Stimulated activated CD4-positive, alpha-beta T cell treated with anti-CD3 and anti-CD28 coated beads, Interleukin-1b, Interleukin-23, amount 100 ng/mL, for 24 hours (primary cell): ENCODE measurements around the gene COL4A1.

ENCODE experiments used
- DNase-seq, 4 experiments: peaks; one replicate each; pipeline ENCODE4 v3.0.0-alpha.2; 2020; ENCODE audit warnings: low read depth in 4 of 4, low spot score in 1 of 4

The COL4A1 gene

DNA sequence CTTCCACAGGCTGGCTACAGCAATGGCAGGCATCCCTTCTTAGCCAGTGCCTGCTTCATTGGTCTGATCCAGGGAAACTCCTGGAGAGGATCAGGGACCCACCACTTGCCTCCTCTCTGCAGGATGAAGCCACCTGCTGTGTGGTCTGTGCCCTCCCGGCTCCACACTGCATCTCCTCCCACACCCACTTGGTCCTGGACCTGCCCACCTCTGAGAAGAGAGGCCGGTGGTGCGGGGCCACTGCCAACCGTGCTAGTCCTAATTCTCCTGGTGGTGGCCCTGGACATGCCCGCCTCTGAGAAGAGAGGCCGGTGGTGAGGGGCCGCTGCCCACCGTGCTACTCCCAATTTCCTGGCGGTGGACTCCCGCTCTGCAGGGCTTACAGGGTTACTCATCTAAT lies 98.8 kb downstream of the COL4A1 start:
- no peak for DNase-seq

- DNase-seq, result no peak
These were observed 100.0 kb downstream of the COL4A1 start for GRCh38 chr13:110206996-110207395.

DNA sequence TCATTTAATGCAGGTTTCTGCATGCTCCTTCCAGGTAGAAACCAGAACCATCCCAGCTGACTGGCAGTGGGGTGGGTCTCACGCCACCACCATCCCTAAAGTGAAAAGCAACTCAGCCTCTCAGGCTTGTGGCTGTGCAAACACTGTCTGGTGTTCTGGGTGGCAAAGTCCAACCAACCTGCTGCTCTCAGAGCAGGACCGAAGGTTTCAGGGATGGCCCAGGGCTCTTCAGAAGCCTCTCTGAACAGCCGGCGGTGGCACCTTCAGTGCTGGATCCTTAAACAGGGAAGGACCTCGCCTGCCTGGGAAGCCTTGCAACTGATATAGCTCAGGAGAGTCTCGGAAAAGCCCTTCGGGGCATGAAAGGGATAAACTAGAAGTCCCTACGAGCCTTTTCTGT lies 100.8 kb downstream of the COL4A1 start:
- DNase-seq, result no peak

- DNase-seq, result no peak
These were observed 105.8 kb downstream of the COL4A1 start for GRCh38 chr13:110201114-110201513.

DNA sequence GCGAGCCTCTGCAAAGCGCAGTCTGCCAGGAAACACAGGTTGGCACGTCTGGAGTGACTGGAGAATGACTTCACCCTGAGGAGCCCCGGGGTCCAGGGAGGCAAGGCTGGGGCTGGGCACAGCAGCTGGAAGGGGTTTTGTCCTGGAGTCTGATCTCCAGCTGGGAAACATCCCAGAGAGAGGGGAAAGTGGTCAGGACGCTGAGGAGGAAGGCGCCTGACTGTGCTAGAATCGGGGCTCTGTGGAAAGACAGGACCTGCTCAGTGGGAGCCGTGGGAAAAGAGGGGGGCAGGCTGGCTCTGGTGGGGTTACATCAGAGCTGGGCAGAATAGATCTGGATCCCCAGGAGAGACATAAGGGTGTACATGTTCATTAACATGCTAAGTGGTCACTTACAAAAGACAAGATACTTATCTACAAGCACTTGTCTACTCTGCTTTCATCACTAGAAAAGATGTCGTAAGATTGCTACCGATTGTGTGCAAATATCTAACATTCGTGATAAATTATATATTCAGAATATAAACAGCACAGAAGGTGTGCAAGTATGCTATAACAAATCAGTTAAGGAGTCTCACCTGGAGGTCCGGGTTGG lies 106.6 kb downstream of the COL4A1 start:
- DNase-seq, result no peak

DNA sequence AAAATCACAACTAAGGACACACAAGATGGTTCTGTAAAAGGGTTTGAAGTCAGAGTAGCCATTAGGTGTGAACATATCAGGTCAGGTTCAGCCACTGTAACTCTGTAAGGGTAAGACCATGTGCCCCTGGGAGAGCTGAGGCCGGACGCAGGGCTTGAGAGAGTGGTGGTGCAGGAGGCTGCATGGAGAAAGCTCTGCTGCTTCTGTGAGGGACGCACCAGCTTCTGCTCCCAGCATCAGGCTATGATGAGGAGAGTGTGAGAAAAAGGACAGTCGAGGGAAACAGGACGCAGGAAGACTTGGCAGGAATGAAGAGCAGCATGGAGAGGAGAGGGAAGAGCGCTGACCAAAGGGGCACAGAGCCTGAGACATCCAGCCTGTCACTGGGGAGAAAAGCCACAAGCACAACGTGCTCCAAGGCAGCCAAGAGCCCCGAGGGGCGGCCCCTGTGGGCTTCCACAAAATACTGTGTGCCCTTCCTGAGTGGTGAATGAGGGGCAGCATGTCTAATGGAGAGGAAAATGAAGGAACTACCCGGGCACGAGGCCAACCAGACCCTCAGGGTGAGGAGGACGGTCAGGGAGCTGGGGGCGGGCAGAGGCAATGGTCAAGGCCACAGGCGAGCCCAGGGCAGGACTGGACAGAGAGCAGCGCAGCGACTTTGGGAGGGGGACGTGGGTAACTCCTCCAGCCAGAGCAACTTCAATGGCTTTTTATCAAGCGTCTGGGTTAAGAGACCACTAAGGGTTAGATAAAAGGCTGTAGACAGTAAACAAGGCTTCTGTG lies 107.7 kb downstream of the COL4A1 start:
- no peak for DNase-seq

DNA sequence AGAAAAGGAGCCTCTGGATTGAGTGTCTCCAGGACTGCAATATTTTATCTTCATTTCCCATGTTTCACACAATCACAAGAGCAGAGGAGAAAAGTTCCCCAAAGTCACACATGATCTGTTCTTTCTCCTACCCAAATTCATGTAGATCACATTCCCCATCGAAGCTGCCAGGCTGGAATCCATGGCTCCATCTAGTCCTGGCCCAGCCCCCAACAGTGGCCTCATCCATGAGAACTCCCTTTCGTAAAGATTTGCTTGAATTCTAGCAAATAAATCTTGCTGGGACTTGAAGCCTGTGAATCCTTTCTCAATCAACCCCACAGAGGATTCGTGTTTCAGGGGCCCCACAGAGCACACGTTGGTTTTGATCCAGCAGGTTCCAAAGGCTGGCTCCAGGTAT lies 109.5 kb downstream of the COL4A1 start:
- DNase-seq, result no peak

GRCh38 chr13:110197026-110197425 lies 109.9 kb downstream of the COL4A1 start:
- DNase-seq, result no peak

DNA sequence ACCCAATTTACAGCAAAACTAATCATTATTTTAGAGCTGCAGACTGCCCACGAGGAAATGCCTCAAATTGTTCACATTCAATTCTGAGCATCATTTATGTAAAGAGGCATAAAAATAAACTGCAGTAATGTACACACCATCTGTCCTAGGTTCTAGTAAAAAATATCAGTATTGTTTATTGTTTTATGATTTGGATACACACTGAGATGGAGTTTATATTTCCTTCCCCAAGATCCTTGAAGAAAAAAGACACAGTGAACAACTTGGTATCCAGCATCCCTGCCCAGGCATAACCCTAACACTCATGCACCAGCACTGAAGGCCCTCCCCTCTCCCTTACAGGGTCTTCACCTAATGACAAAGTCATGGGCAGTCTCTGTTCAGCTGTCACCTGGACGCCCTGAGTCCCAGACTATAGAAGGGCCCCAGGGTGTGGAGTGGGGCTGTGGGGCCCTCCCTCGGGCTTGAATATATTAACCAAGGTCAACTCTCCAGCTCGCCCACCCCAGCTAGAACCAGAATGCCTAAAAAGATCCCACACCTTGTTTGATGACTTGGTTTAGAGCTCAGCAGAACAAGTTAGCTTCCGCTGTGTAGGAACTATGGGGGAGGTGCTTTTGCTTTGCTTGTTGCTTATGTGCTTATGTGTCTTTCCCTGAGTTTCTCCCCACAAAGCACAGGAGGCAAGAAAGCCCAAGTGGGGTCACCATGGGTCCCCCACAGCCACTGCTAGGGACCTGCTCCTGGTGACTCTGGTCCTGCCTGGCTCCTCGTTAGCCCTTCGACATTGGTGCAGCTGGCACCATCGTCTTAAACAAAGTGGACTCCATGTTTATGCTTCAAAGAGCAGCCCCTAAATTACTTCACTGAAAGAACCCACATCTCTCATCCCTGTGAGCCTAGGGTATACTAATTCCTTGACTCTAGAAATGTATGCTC lies 111.1 kb downstream of the COL4A1 start:
- DNase-seq, result no peak

GRCh38 chr13:110194451-110194850 lies 112.5 kb downstream of the COL4A1 start:
- no peak for DNase-seq

DNA sequence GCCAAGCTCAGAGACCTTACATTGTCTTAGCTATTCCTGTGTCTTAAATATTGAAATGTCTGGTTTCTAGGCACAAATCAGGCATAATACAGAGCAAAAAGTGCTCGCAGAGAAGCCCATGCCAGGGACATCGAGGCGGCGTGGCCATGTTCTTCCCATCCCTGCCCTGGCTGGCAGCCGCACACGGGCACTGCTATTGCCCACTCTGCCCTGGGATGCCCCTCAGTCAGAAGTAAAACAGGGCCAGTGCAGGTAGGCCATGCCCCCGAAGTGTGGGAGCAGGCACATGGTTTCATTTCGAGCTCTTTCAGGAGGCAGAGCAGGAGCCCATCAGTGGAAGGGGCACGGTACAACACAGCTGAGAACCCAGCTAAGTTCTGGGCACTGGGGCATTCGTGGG lies 113.5 kb downstream of the COL4A1 start:
- no peak for DNase-seq

GRCh38 chr13:110192472-110192871 lies 114.5 kb downstream of the COL4A1 start:
- no peak for DNase-seq

GRCh38 chr13:110187641-110188161 lies 119.3 kb downstream of the COL4A1 start:
- DNase-seq, result no peak

- no peak for DNase-seq
These were observed 120.6 kb downstream of the COL4A1 start for GRCh38 chr13:110186231-110186855.

GRCh38 chr13:110185696-110186095 lies 121.3 kb downstream of the COL4A1 start:
- DNase-seq, result no peak

GRCh38 chr13:110183910-110184309 lies 123.0 kb downstream of the COL4A1 start:
- DNase-seq, result no peak

- no peak for DNase-seq
These were observed 124.5 kb downstream of the COL4A1 start for GRCh38 chr13:110182461-110182860.

DNA sequence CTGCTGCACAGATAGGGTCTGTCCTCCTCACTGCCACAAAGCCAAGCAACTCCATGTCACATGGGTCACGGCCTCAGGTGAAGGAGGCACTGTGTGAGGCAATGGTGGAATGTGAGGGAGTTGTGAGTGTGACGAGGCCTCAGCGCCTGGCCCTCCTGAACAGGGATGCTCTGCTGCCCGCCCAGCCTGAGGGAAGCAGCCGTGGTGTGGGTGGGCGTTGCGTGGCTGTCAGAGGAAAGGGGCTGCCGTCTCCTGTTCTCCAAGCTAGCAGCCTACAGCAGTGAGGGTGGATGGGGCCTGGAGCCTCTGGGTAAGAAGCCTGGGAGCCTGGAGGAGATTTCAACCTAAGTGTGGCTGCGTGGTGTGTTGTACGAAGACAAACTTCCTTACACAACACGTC lies 125.0 kb downstream of the COL4A1 start:
- DNase-seq, result no peak

- DNase-seq, result no peak
These were observed 127.2 kb downstream of the COL4A1 start for GRCh38 chr13:110179857-110180147.

GRCh38 chr13:110179116-110179856 lies 127.7 kb downstream of the COL4A1 start:
- no peak for DNase-seq

- no peak for DNase-seq
These were observed 129.2 kb downstream of the COL4A1 start for GRCh38 chr13:110177790-110178189.
